K562 (cell line): Measurements from ENCODE around the gene SLC44A5. TPM values are rescaled to one million over a fixed set of nuclear protein-coding genes. Genes with fewer than 3 reads are reported as not detected.
A peak's percentile ranks its signal among the peaks of the same experiment; 100 is the strongest.

Experiments used
- ATAC-seq: fragments of 200-7000 bp; cut with Tn5 transposase; 3 replicates; pipeline ENCODE4 v1.9.1; 2020; ENCODE audit warnings: moderate library complexity
- BruUV-seq: library from RNA; stranded (reverse); fragments of 400-500 nt; replicated peaks from 2 replicates; lab custom pipeline; 2021; lab: Mats Ljungman, UMichigan
- CTCF ChIA-PET: fragments of 300-600 bp; formaldehyde crosslinking; extraction: SDS; loops from one replicate; lab custom pipeline; 2021; ENCODE audit warnings: low intra/inter-chr PET ratio; lab: Yijun Ruan, JAX
- POLR2A ChIA-PET: fragments of 300-600, 350-650 bp; sonication (Branson Sonifier 250); formaldehyde crosslinking; extraction: SDS; loops from one replicate; lab custom pipeline; 2021; ENCODE audit warnings: antibody characterized with exemption, inconsistent platforms; lab: Yijun Ruan, JAX
- DNase-seq, 4 experiments: peaks; one replicate each; pipeline versions ENCODE4 v3.0.0 to v3.0.0-alpha.2; 2011 to 2018; ENCODE audit warnings: low spot score in 3 of 4, mixed read lengths in 3 of 4; ENCODE audit errors: extremely low read depth in 1 of 4
- FAIRE-seq: peaks from 2 replicates; lab custom pipeline; 2011; peaks lifted over from hg19 to GRCh38; lab: Jason Lieb, UNC
- H2AFZ ChIP-seq: 2 replicates; pipeline ENCODE4 v1.6.0; 2011; ENCODE audit warnings: low read depth, low read length, control low read depth, inconsistent platforms
- H3K27ac ChIP-seq: fragments of 200-600 bp; 3 replicates; pipeline ENCODE4 v1.8.0; 2011; ENCODE audit warnings: low read depth, mild to moderate bottlenecking, control low read depth, inconsistent platforms, low read length, moderate library complexity, mixed read lengths; ENCODE audit errors: extremely low read depth
- H3K27me3 ChIP-seq, 2 experiments: fragments of 300-600 bp in 1 of 2; 2 replicates in 1 of 2; 3 replicates in 1 of 2; pipeline versions ENCODE4 v1.6.0 to v1.8.0; 2011; ENCODE audit warnings: inconsistent platforms in 2 of 2, low read length in 2 of 2, mild to moderate bottlenecking in 1 of 2, mixed read lengths in 1 of 2, moderate library complexity in 1 of 2; ENCODE audit not compliant: control insufficient read depth in 2 of 2, insufficient read depth in 2 of 2
- H3K36me3 ChIP-seq: fragments of 300-600 bp; 3 replicates; pipeline ENCODE4 v1.8.0; 2011; ENCODE audit warnings: mild to moderate bottlenecking, low read length, inconsistent platforms; ENCODE audit not compliant: control insufficient read depth, insufficient read depth
- H3K4me1 ChIP-seq, 2 experiments: fragments of 200-600 bp in 1 of 2; replicated peaks in 1 of 2; 2 replicates in 1 of 2; 3 replicates in 1 of 2; pipeline versions ENCODE4 v1.5.1 to v1.8.0; 2011; ENCODE audit warnings: inconsistent platforms in 2 of 2, low read length in 2 of 2, mild to moderate bottlenecking in 1 of 2, mixed read lengths in 1 of 2, moderate library complexity in 1 of 2; ENCODE audit not compliant: control insufficient read depth in 2 of 2, insufficient read depth in 2 of 2
- H3K4me2 ChIP-seq: 2 replicates; pipeline ENCODE4 v1.6.1; 2011; ENCODE audit warnings: low read length, control low read depth, inconsistent platforms, mixed read lengths; ENCODE audit not compliant: insufficient read depth
- H3K4me3 ChIP-seq: fragments of 200-600 bp; sonication (generic), shearing (Covaris generic); 2 replicates; pipeline ENCODE4 v1.5.1; 2016; ENCODE audit warnings: control low read depth, inconsistent platforms
- H3K79me2 ChIP-seq: fragments of 200-600 bp; 3 replicates; pipeline ENCODE4 v1.8.0; 2011; ENCODE audit warnings: low read length, inconsistent platforms; ENCODE audit not compliant: control insufficient read depth, insufficient read depth
- H3K9ac ChIP-seq, 2 experiments: 2 replicates each; pipeline versions ENCODE4 v1.6.0 to v1.6.1; 2011; ENCODE audit warnings: low read depth in 2 of 2, low read length in 2 of 2, control low read depth in 1 of 2, inconsistent platforms in 1 of 2, mild to moderate bottlenecking in 1 of 2, mixed read lengths in 1 of 2; ENCODE audit not compliant: insufficient read depth in 1 of 2
- H3K9me1 ChIP-seq: one replicate; pipeline ENCODE4 v1.6.0; 2011; ENCODE audit warnings: inconsistent platforms, mild to moderate bottlenecking, low read length, moderate library complexity; ENCODE audit not compliant: control insufficient read depth, insufficient read depth
- H3K9me3 ChIP-seq: replicated peaks from 2 replicates; pipeline ENCODE4 v1.5.1; 2011; ENCODE audit warnings: low read depth, low read length, inconsistent platforms; ENCODE audit not compliant: control insufficient read depth, insufficient read depth
- H4K20me1 ChIP-seq: replicated peaks from 2 replicates; pipeline ENCODE4 v1.6.1; 2011; ENCODE audit warnings: low read length, inconsistent platforms, mixed read lengths; ENCODE audit not compliant: control insufficient read depth, insufficient read depth
- CBX3 ChIP-seq, 2 experiments: IDR thresholded peaks; 1 replicate in 1 of 2; 2 replicates in 1 of 2; pipeline ENCODE4 v1.6.1; 2012; ENCODE audit warnings: inconsistent platforms in 2 of 2, low read length in 2 of 2, borderline replicate concordance in 1 of 2, control low read depth in 1 of 2
- CEBPB ChIP-seq: fragments of 450-650 bp; IDR thresholded peaks from 2 replicates; pipeline ENCODE4 v1.6.1; 2016; ENCODE audit warnings: missing genetic modification characterization, missing compliant biosample characterization
- FOXJ2 ChIP-seq: fragments of 200-800 bp; sonication (Bioruptor generic); IDR thresholded peaks from 2 replicates; pipeline ENCODE4 v1.6.1; 2016; ENCODE audit warnings: missing genetic modification characterization, missing compliant biosample characterization
- HSF4 ChIP-seq: fragments of 250-450 bp; sonication (Bioruptor Pico); IDR thresholded peaks from 2 replicates; pipeline ENCODE4 v2.1.2; 2022; ENCODE audit warnings: mild to moderate bottlenecking, moderate library complexity, borderline replicate concordance
- MAX ChIP-seq: sonication (generic); formaldehyde crosslinking; IDR thresholded peaks from 2 replicates; pipeline ENCODE4 v1.9.0; 2022; ENCODE audit warnings: mild to moderate bottlenecking, missing genetic modification reagents
- NELFE ChIP-seq: IDR thresholded peaks from 2 replicates; pipeline ENCODE4 v1.6.1; 2011; ENCODE audit warnings: mild to moderate bottlenecking; ENCODE audit not compliant: insufficient read depth, insufficient read length
- RAD51 ChIP-seq: fragments of 450-650 bp; IDR thresholded peaks from 2 replicates; pipeline ENCODE4 v1.7.1; 2016; ENCODE audit warnings: low read depth, mild to moderate bottlenecking, borderline replicate concordance
- SRSF1 ChIP-seq: fragments of 200-400 bp; formaldehyde crosslinking; IDR thresholded peaks from 2 replicates; pipeline ENCODE4 v1.6.1; 2017; ENCODE audit warnings: mild to moderate bottlenecking, low read depth, low read length, moderate library complexity
- TAF9B ChIP-seq: fragments of 450-650 bp; IDR thresholded peaks from 2 replicates; pipeline ENCODE4 v1.6.1; 2018; ENCODE audit warnings: mild to moderate bottlenecking; ENCODE audit not compliant: partially characterized antibody
- ZBTB26 ChIP-seq: fragments of 450-650 bp; formaldehyde crosslinking; IDR thresholded peaks from 2 replicates; pipeline ENCODE4 v1.4.0; 2022; ENCODE audit warnings: missing genetic modification characterization
- ZNF23 ChIP-seq: fragments of 250-450 bp; sonication (Bioruptor Pico); IDR thresholded peaks from 2 replicates; pipeline ENCODE4 v1.4.0; 2020; ENCODE audit warnings: mild to moderate bottlenecking
- ZNF707 ChIP-seq: fragments of 250-450 bp; sonication (Bioruptor Pico); conservative IDR thresholded peaks from 2 replicates; pipeline ENCODE4 v1.8.0; 2022; ENCODE audit warnings: inconsistent platforms, mild to moderate bottlenecking, moderate library complexity
- ZNF764 ChIP-seq: fragments of 250-450 bp; sonication (Bioruptor Pico); IDR thresholded peaks from 2 replicates; pipeline ENCODE4 v1.4.0; 2020; ENCODE audit warnings: low read depth, mild to moderate bottlenecking, moderate library complexity
- WGBS: fragments of 100-300 bp; shearing (Covaris generic); methylation state at CpG from one replicate; pipeline ENCODE4 v1.1.6; 2016; ENCODE audit warnings: low coverage, mixed read lengths; ENCODE audit not compliant: insufficient coverage; ENCODE audit errors: missing lambda C conversion rate; 5-methylcytosine and 5-hydroxymethylcytosine counted together
- in situ Hi-C: fragments of 300-500 bp; cut with MboI; formaldehyde crosslinking; loops from 4 replicates; pipeline ENCODE4 v1.15.0; 2018; ENCODE audit warnings: inconsistent platforms, mixed read lengths
- intact Hi-C: fragments of 100-400 bp; cut with micrococcal nuclease; formaldehyde crosslinking; loops from 2 replicates; pipeline ENCODE4 v1.14.2; 2022
- polyA plus RNA-seq, 8 experiments: library from polyadenylated mRNA; depleted of rRNA in 4 of 8; stranded (reverse) in 5 of 8; unstranded in 3 of 8; fragments of >200 nt; fragmentation: Nextera tagmentation in 2 of 8; fragmentation: Illumina TruSeq in 1 of 8; extraction: Ambion mirVana in 2 of 8; extraction: Trizol in 1 of 8; gene quantifications; 2 replicates each; pipeline versions ENCODE4 v1.2.1 to v1.2.3, GENCODE V29; 2011 to 2014; ENCODE audit warnings: inconsistent platforms in 1 of 8, missing spikeins in 1 of 8
- total RNA-seq, 7 experiments: library from RNA; depleted of rRNA in 6 of 7; stranded (reverse); fragments of >200 nt in 6 of 7; fragmentation: Illumina TruSeq in 2 of 7; extraction: Trizol in 2 of 7; gene quantifications; 2 replicates each; pipeline versions ENCODE4 v1.2.1 to v1.2.3, GENCODE V29; 2011 to 2021; ENCODE audit warnings: low replicate concordance in 1 of 7

SLC44A5 gene
- total and polyA plus RNA-seq, 9 of the 15 experiments (the other 6 are each of a cell fraction or from before 2014, with no cell fraction given): 1.2 to 10.1 (median 3.2) TPM

- Histone ChIP-seq H3K36me3 (no peaks in the 10 kb centered on the region), H3K27me3 (no peaks in the 10 kb centered on the region), H3K9me1 (no peaks in the 10 kb centered on the region), H3K27ac (no peak overlapping the region)
- CTCF ChIA-PET: interaction anchor here (1.0 kb wide), 1 partner anchor 205 kb away, joined by 3 read pairs; no protein-coding TSS in a partner anchor
- ATAC-seq: no peak
- TF ChIP-seq CEBPB (tag) (peak; percentile 30; the same call in 1 of the 2 replicates), ZNF764 (CRISPR knock-in tag) (no peak)
- TF ChIP-seq, all 486 proteins: peak for 1
- H2AFZ ChIP-seq: no peak overlapping the region
- WGBS: 19% methylated on average over 3 of the region's 3 CpGs
- no peak overlapping the region for H3K9ac ChIP-seq
- H3K4me3 ChIP-seq: no peak overlapping the region
- DNase-seq (no peak), FAIRE-seq (no peak)
- intact Hi-C loops (no loop called here), in situ Hi-C loops (no loop called here)
- no peak overlapping the region for H3K4me2 ChIP-seq
- H3K9me3 ChIP-seq: no peaks in the 10 kb centered on the region
- H3K4me1 ChIP-seq: peaks cover 0 to 17% of the 10 kb centered on the region in 2 experiments; a peak in 3 of 5 replicates
- no peaks in the 10 kb centered on the region for H4K20me1 ChIP-seq
- POLR2A ChIA-PET: no interaction called here
- no TSS peak for BruUV-seq
- H3K79me2 ChIP-seq: no peaks in the 10 kb centered on the region
Measured at GRCh38 chr1:75425001-75425650, 185.8 kb downstream of the SLC44A5 start.

GRCh38 chr1:75423616-75424015 lies 187.3 kb downstream of the SLC44A5 start:
- BruUV-seq: no TSS peak
- Histone ChIP-seq H3K4me2 (peak overlapping the region; percentile 28; the same call in 1 of the 2 replicates), H3K4me3 (no peak overlapping the region), H3K79me2 (no peaks in the 10 kb centered on the region), H3K36me3 (no peaks in the 10 kb centered on the region), H3K9ac (no peak overlapping the region), H3K27me3 (no peaks in the 10 kb centered on the region), H3K9me3 (no peaks in the 10 kb centered on the region), H3K4me1 (peaks cover 0 to 21% of the 10 kb centered on the region in 2 experiments; a peak in 3 of 5 replicates), H3K27ac (no peak overlapping the region), H3K9me1 (no peaks in the 10 kb centered on the region), H4K20me1 (no peaks in the 10 kb centered on the region), H2AFZ (peak overlapping the region; percentile 61)
- in situ Hi-C loops (no loop called here), intact Hi-C loops (loop anchor here (5.0 kb wide), 1 partner anchor 156 kb away; no protein-coding TSS in a partner anchor)
- CTCF ChIA-PET: no interaction called here
- 15% methylated on average over 5 of the region's 5 CpGs for WGBS
- ATAC-seq (peak; percentile 91), DNase-seq (peak; percentile 8 to 70 (median 36)), FAIRE-seq (peak; percentile 85)
- POLR2A ChIA-PET: interaction anchor here (0.5 to 1.8 kb wide), 2 partner anchors 8 to 26 kb away, joined by 3 to 7 read pairs; no protein-coding TSS in a partner anchor
- TF ChIP-seq SRSF1 (no peak), RAD51 (no peak), ZNF23 (CRISPR knock-in tag) (no peak), ZBTB26 (CRISPR knock-in tag) (no peak), HSF4 (CRISPR knock-in tag) (no peak), ZNF707 (CRISPR knock-in tag) (no peak), CBX3 (IDR thresholded peaks at IDR 0.05; ENCODE audit: borderline replicate concordance in 1 of 2, low read length in 2 of 2) (no peak), TAF9B (no peak), NELFE (no peak), MAX (no peak), FOXJ2 (tag) (peak; percentile 72)
